ENCODE measurements around the gene FADS1. TPM values are rescaled to one million over a fixed set of nuclear protein-coding genes. Genes with fewer than 3 reads are reported as not detected.

FADS1 gene
- total and polyA plus RNA-seq, 8 donors = 1.8 to 56.5 (median 11.7) TPM; not detected in 1

GRCh38 chr11:61837411-61838005 lies 20.7 kb upstream of the FADS1 start:
- no peak overlapping the region for H3K27ac ChIP-seq
- intact Hi-C loops (cut with DNase I; ENCODE audit: low total_unique reads) = no loop called here
- TF ChIP-seq, protein P1, sequence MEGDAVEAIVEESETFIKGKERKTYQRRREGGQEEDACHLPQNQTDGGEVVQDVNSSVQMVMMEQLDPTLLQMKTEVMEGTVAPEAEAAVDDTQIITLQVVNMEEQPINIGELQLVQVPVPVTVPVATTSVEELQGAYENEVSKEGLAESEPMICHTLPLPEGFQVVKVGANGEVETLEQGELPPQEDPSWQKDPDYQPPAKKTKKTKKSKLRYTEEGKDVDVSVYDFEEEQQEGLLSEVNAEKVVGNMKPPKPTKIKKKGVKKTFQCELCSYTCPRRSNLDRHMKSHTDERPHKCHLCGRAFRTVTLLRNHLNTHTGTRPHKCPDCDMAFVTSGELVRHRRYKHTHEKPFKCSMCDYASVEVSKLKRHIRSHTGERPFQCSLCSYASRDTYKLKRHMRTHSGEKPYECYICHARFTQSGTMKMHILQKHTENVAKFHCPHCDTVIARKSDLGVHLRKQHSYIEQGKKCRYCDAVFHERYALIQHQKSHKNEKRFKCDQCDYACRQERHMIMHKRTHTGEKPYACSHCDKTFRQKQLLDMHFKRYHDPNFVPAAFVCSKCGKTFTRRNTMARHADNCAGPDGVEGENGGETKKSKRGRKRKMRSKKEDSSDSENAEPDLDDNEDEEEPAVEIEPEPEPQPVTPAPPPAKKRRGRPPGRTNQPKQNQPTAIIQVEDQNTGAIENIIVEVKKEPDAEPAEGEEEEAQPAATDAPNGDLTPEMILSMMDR (IDR thresholded peaks at IDR 0.05) = no peak
- TF ChIP-seq POLR2A (IDR thresholded peaks at IDR 0.05) (no peak), EP300 (IDR thresholded peaks at IDR 0.05) (no peak), POLR2AphosphoS5 (IDR thresholded peaks at IDR 0.05) (no peak)
- peaks cover 0 to 35% (median 6%) of the 10 kb centered on the region in 4 donors for H3K4me1 ChIP-seq
- peaks cover 0 to 50% (median 7%) of the 10 kb centered on the region in 4 donors for H3K36me3 ChIP-seq
- H3K4me3 ChIP-seq = no peak overlapping the region
- 91 to 94% (median 93%) methylated on average over 10 to 15 of the region's 15 CpGs for WGBS, 5 donors
- H3K9me3 ChIP-seq = no peaks in the 10 kb centered on the region
- H3K27me3 ChIP-seq = no peaks in the 10 kb centered on the region
- DNase-seq = no peak

GRCh38 chr11:61836193-61836592 lies 19.4 kb upstream of the FADS1 start:
- Histone ChIP-seq H3K4me1 (peaks cover 0 to 48% (median 7%) of the 10 kb centered on the region in 4 donors), H3K36me3 (peaks cover 0 to 37% (median 3%) of the 10 kb centered on the region in 4 donors), H3K9me3 (no peaks in the 10 kb centered on the region), H3K27me3 (no peaks in the 10 kb centered on the region), H3K4me3 (no peak overlapping the region), H3K27ac (peak overlapping the region in 3 of 5 donors; percentile 38 to 76 (median 67))
- WGBS, 5 donors = 95 to 98% (median 96%) methylated on average over 8 of the region's 8 CpGs
- TF ChIP-seq POLR2A (IDR thresholded peaks at IDR 0.05) (no peak), EP300 (IDR thresholded peaks at IDR 0.05) (no peak)
- TF ChIP-seq, protein P1 (IDR thresholded peaks at IDR 0.05) = no peak
- intact Hi-C loops (cut with DNase I; ENCODE audit: low total_unique reads) = no loop called here
- no peak for DNase-seq

DNA sequence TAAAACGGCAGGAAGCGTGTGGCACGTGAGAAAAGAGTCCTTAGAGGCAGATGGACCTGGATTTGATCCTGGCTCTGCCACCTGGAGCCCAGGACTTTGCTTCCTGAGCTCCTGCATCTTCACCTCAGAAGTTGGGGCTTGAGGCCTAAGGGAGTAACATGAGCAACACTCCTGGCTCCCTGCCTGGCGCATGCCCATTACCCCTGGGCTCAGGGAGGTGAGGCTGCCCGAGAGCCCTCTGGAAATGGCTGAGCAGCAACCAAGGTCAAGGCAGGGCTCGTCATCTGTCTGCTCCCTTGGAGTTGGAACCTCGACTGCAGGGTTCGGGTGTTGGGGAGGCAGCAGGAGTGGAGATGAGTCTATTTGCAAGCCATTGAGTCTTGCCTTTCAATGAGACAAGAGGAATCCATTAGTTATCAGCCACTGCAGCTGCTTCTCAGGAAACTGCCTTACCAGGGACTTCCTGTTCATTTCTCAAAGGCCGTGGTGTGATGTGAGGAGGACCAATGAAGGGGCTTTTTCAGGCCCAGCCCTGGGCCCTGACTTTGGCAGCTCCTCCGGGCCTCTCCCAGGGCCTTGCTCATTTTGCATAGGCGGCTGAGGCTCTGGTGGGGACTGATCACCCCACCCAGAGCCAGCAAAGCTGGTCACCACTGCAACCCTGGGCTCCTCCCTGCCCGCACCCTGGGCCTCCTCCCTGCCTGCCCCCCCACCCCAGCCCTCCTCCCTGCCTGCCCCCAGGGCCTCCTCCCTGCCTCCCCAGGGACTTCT lies 17.7 kb upstream of the FADS1 start:
- H3K27me3 ChIP-seq = no peaks in the 10 kb centered on the region
- TF ChIP-seq, protein P1 (IDR thresholded peaks at IDR 0.05) = no peak
- peak in 1 of 3 donors; percentile 8 for TF ChIP-seq POLR2AphosphoS5 (IDR thresholded peaks at IDR 0.05)
- H3K4me3 ChIP-seq = no peak overlapping the region
- intact Hi-C loops (cut with DNase I; ENCODE audit: low total_unique reads) = no loop called here
- H3K4me1 ChIP-seq = peaks cover 1 to 66% (median 10%) of the 10 kb centered on the region in 4 donors
- H3K9me3 ChIP-seq = no peaks in the 10 kb centered on the region
- DNase-seq = peak in 1 of 2 donors; percentile 83
- H3K27ac ChIP-seq = peak overlapping the region; percentile 11 to 76 (median 60)
- 54 to 65% (median 59%) methylated on average over 10 to 12 of the region's 12 CpGs for WGBS, 5 donors
- peaks cover 0 to 19% (median 0%) of the 10 kb centered on the region in 4 donors for H3K36me3 ChIP-seq

DNA sequence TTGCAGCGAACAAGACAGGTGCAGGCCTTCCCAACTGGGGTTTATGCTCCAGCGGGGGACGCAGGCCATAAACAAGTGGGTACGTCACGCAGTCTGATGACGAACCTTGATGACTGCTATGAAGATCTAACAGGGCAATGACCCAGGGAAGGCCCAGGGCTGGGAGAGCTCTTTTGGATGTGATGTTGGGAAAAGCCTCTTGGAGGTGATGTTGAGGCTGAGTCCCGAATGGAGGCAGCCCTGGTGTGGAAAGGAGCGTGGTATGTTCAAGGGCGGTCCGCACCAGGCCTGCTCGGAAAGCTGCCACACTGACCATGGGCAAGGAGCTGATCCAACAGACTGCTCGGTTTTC lies 17.1 kb upstream of the FADS1 start:
- no peak for DNase-seq
- intact Hi-C loops (cut with DNase I; ENCODE audit: low total_unique reads) = no loop called here
- H3K27me3 ChIP-seq = peaks cover 0 to 5% (median 0%) of the 10 kb centered on the region in 3 donors
- peaks cover 0 to 14% (median 0%) of the 10 kb centered on the region in 4 donors for H3K36me3 ChIP-seq
- 92 to 97% (median 94%) methylated on average over 12 of the region's 12 CpGs for WGBS, 5 donors
- H3K9me3 ChIP-seq = no peaks in the 10 kb centered on the region
- no peak for TF ChIP-seq POLR2A (IDR thresholded peaks at IDR 0.05)
- peak overlapping the region in 3 of 5 donors; percentile 59 to 76 (median 67) for H3K27ac ChIP-seq
- H3K4me3 ChIP-seq = no peak overlapping the region
- H3K4me1 ChIP-seq = peaks cover 7 to 71% (median 15%) of the 10 kb centered on the region in 4 donors

Measured in stomach (tissue), 9 donors.